HG02870 (cell line): ENCODE measurements around the gene CORO2B.

ENCODE experiments used
- ATAC-seq: cut with Tn5 transposase; IDR thresholded peaks from one replicate; pipeline ENCODE4 v1.9.1; 2021; ENCODE audit warnings: mild to moderate bottlenecking, moderate library complexity; ENCODE audit not compliant: unreplicated experiment

Gene CORO2B

DNA sequence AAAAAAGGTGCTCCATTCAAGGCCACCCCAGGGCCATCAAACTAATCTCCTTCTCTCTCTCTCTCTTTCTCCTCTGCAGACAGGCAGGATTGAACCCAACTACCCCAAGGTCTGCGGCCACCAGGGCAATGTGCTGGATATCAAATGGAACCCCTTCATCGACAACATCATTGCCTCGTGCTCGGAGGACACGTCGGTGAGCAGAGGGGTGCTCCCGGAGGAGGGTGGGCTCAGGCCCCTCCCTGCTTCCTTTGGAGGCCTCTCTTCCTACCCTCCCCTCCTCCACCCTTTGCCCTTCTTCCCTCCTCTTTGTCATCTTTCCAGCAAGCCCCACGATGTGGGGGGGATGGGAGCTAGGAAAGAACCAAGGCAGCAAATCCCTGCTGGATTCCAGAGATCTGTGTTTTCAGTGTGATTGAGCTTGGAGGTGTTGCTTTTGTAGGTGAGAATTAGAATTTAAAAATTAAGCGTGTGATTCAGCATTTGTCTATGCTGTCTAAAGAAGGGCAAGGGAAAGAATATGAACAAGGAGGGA, 116.3 kb downstream of the CORO2B start:
- ATAC-seq: no peak

DNA sequence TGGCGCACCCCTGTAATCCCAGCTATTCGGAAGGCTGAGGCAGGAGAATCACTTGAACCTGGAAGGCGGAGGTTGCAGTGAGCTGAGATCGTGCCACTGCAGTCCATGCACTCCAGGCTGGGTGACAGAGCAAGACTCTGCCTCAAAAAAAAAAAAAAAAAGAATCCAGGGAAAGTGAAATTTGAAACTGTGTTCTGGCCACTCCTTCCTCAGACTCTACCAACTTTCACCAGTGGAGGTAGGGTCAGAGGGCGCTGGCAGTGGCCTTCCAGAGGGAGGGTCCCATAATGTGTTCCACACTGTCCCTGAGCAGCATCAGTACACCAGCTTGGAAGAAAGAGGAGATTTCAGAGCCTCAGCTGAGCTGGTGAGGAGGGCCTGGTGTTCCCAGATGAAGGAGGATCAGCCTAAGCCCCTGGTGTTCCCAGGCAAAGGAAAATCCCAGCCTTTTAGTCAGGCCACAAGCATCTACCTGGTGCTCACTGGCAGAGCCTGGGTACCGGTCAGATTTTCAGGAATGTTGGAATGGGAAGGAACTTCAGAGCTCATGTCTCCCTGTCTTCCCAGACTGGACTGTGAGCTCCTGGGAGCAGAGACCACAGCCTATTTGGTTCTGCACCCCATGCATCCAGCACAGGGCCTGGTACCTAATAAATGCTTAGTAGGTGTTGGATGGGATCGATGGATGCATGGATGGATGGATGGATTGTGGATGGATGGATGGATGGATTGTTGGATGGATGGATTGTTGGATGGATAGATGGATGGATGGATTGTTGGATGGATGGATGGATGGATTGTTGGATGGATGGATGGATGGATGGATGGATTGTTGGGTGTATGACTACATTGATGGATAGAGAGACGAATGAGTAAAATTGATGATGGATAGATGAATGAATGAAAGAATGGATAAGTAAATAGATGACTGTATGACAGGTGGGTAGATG, 117.9 kb downstream of the CORO2B start:
- ATAC-seq: no peak

DNA sequence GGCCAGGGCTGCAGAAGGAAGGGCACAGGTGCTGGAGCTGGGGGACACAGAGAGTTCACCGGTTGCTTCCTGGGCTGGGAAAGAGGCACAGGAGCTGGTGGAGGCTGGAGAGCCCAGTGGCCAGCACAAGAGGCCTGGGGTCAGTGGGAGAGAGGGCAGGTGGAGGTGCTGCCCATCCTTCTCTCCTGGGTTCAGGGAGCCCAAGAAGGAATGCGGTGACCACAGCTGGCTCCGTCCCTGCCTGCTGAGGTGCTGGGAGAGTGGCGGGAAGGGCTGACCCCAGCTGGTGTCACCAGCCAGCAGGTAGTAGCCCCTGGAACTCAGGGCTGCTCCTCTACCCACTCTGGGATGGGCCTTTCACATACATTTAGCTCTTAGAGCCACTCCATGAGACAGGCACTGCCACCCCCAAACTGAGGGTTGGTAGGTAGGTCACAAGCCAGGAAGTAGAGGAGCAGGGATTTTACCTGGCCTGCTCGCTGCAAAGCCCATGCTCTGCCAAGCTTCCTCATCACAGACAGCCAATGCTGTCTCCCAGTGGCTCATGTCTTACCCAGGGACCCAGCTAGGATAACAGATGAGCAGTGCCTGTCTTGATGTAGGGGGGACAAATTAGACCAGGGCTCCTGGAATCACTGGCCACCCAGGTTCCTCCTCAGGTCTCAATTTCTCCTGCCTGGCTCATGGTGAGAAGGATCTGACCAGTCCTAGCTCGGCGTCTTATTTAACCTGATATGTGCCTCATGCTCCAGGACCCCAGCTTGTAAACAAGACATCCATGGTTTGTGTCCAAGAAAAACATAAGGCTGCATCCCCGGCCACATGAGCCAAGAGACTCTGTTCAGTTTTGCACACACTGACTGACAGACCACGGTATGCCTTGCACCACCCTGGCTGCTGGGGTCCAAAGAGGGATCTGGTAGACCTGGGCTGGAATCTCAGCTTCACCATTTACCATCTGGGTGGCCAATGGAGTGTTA, 119.2 kb downstream of the CORO2B start:
- ATAC-seq: no peak

DNA sequence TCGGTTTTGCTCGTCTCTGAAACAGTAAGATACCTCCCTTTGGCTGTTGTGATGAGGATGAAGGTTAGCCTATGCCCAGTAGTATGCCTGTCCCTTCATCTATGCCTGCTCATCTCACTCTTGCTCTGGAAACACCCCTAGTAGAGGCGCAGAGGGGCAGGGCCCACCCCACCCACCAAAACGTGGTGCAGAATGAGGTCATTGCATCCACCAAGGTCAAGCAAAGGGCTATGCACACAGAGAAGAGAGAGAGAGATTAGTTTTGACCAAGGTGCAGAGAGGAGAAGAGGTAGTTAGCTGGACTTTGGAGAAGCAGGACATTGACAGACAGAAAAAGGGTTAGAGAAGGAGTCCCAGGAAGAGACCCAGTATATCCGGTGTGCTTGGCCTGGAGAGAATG, 119.9 kb downstream of the CORO2B start:
- no peak for ATAC-seq

DNA sequence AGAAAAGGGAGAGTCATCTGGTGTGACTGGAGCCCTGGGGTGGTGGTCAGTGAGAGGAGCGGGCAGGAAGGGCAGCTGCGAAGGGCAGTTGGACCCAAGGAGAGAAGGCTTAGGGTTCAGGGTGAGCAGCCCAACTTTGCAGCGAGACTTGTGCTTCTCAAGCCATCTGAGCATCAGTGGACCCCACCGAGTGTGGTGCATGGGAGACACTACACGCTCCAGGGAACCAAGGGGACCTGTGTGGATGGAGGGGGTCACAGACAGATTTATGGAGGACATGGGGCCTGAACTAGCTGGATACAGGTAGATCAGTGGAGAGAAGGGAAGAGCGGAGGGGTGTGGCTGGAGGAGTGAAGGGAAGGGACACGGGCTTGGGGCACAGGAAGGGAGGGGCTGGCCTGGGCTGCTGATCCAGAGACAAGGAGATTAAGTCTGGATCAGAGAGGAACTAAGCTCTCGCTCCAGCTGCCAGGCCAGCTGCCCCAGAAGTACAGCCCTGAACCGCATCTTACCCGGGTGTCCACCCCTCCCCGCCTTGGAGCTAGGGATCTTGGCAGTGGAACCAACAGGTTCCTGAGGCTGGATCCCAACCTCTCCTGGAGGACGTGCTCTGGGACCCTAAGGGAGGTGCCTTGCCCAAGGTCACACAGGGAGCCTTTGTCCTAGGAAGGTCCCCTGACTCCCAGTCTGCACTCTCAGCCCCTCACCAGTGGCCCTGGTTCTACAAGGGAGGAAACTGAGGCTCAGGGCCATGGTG, 120.5 kb downstream of the CORO2B start:
- ATAC-seq: no peak

DNA sequence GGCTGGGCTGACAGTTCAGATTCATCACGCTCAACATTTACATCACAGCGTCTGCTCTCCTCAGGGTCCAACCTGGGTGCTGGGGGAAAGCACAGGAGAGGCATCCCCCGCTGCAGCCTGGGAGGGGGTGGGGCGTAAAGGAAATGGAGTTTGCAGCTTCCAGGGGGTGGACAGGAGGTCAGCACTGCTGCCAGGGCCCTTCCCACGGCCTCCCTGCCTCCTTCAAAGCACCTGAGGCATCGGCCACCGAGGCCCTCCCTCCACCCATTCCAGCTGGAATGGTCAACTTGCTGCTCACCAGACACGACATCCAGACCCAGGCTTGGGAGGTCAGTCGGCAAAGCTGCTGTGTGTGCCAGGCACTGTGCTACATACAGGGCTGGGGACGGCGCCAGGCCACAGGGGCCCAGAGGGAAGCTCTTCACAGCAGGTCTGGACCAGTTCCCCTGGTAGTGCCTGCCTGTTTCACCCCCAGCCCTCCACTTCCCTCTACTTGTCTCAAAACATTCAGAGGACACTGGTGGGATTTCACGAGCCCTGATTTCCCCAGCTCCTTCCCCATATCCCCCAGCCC, 121.2 kb downstream of the CORO2B start:
- no peak for ATAC-seq

DNA sequence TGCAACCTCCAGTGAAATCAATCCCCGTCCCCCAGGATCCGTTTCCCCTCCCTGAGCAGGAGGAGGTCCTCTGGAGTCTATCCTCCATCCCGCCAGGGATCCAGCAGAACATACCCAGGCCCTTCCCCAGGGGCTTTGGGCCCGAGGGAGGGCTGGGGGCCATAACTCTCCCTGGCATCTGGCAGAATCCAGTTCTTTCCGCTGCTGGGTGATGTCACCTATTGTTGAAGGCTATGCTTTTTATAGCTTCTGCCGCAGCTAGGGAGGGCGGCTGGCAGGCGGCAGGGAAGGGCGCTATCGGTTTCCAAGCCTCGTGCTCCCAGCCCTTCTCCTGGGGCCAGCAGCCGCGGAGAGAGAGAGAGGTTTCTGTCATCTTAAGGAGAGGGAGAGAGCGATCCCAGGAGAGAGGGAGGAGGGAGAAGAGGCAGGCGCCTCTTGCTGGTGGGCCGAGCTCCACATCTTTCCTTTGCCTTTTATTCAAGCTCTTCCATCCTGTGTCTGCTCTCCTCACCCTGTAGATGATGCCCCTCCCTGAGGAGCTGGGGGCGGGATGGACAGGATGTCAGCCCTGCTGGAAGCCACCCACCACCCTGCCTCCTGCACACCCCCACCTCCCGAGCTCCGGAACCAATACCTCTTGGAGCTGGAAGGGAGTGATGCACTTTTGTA, 121.8 kb downstream of the CORO2B start:
- no peak for ATAC-seq

DNA sequence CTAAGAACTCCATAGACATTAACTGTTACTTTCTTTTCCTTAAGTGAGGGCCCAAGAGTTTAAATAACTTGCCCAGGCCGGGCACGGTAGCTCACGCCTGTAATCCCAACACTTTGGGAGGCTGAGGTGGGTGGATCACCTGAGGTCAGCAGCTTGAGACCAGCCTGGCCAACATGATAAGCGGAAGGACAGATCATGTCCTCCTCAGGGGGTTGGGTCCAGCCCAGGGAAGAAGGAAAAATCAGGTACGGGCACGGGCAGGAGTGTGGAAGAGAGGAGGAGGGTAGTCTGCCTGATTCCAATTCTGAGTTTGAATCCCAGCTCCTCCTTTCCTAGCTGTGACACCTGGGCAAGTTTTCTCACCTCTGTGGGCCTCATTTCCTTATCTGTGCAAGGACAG, 123.1 kb downstream of the CORO2B start:
- ATAC-seq: no peak

DNA sequence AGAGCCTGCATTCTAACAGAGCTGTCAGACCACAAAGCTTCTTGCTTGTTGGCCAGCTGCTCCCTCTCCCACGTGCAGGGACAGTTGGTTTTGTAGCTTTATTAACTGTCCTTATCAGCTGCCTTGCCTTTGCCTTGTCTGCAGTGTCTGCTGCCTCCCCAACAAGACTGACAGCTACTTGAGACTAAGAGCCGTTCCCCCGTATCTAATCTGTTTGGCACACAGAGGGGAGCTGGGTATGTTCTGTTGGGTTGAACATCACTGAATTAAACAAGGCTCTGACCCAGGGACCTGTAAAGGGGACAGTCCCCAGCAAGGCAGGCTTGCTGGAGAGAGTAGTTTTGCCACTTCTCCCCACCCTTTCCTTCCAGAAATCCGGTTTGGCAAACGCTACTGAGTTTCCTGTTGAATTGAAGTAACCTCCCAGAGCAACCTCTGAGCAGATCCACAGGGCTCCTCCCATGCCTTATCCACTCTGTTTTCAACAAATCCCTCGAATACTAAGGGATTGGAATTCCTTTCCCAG, 125.8 kb downstream of the CORO2B start:
- ATAC-seq: no peak

DNA sequence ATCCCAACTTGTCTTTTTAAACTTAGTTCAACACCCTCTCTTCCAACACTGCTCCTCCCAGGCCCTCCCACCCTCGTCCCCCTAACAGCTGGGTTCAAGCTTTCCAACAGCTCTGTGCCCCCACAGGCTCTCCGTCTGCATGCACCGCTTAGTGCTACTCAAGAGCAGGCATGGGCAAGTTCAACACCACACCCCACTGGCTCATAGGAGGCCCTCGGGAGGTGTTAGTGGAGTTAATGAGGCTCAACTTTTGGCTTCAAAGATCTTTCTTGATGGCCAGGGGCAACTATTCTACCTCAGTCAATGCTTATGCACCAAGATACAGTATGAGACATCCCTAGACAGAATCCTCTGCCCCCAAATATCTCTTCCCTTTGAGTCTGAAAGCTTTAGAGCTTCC, 127.5 kb downstream of the CORO2B start:
- no peak for ATAC-seq

DNA sequence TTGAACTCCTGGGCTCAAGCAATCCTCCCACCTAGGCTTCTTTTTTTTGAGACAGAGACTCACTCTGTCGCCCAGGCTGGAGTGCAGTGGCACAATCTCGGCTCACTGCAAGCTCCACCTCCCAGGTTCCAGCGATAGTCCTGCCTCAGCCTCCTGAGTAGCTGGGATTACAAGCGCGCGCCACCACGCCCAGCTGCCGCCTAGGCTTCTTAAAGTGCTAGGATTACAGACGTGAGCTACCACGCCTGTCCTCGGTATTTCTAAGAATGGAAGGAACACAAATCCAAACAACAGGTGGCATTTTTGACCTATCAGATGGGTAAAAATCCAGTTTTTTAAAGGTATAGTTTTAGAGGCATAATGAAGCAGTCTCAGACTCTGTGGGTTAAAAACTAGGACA, 128.1 kb downstream of the CORO2B start:
- ATAC-seq: no peak

DNA sequence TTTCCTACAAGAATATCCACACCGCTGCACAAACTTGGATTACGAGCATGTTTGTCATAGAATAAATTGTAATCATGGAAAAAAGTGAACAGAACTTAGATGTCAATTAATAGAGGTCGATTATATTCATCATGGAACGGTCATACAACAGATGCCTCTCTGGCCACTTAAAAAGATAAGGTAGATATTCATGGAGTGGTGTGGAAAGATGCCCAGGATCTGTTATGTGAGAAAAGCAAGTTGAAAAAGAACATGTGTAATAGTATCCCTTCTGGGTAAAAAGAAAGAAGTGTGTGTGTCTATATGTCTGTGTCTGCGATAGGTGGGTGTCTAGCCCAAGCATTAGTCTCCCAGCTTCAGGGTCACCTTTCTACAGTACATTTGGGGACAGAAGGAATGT, 128.6 kb downstream of the CORO2B start:
- no peak for ATAC-seq

DNA sequence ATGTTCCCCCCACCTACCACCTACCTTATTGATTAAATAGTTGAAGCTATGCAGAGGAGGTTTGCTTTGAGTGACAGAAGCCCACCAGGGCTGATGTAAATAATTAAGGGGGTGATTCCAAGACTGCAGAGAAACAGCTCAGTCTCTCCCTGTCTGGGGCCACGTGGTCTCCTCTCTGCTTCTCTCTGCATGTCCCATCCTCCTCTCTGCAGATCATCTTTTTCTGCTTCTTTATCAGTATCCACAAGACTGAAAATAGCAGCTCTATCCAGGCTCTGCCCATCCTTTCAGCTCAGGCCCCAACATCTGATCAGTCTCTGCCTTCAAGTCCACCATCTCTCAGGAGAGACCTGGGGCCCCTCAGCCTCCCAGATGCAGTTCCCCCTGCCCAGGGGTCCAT, 131.1 kb downstream of the CORO2B start:
- ATAC-seq: no peak

DNA sequence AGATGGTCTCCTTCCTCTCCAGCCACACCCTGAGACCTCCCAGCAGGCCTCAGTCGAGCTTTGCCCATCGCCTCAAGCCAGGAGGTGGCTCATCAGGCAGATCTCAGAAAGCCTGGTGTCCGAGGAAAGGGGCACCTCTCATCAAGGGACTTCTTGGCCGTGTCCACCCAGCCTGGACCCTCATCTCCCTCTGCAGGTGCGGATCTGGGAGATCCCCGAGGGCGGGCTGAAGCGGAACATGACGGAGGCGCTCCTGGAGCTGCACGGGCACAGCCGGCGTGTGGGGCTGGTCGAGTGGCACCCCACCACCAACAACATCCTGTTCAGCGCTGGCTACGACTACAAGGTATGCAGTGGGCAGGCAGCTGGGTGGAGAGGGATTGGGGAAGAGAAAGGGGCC, 131.7 kb downstream of the CORO2B start:
- ATAC-seq: no peak

DNA sequence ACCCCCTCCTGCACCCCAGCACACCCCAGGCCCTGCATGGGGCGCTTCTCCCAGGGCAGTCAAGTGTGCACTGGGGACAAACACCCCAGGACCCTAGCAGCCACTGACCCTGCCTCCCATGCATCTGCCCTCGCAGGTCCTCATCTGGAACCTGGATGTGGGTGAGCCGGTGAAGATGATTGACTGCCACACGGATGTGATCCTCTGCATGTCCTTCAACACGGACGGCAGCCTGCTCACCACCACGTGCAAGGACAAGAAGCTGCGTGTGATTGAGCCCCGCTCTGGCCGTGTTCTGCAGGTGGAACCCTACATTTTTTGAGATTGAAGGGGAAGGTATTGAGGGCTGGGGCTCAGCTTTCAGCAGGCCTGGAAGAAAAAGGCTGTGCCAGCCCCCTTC, 132.6 kb downstream of the CORO2B start:
- ATAC-seq: no peak

DNA sequence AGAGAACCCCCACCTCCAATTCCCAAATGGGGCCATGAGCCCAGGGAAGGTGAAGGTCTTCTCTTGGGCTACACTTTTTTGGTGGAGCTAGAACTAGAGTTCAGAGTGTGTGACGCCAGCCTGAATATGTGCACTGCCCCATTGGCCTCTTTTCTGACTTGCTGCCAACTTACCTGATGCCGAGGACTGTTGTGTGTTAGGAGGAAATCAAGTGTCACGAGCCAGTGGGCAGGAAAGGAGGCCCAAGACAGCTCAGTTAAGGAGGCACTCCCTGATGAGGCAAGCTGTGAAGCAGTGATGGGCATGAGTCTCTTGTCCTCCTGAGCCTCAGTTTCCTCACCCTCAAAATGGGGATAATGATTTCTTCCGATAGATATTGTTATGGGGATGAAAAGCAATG, 134.1 kb downstream of the CORO2B start:
- no peak for ATAC-seq

DNA sequence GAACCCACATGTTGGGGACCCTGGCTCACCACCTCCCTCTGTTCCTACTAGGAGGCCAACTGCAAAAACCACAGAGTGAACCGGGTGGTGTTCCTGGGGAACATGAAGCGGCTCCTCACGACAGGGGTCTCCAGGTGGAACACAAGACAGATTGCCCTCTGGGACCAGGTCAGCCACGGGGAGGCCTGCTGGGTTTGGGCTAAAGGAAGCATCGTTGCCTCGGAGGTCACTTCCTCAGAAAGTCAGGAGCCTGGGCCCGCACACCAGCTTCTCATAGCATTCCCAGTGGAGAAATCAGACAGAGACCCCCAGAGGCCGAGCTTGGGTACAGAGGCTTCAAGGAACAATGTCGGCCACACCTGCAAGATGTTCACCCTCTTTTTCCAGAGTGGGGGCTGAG, 135.1 kb downstream of the CORO2B start:
- no peak for ATAC-seq

DNA sequence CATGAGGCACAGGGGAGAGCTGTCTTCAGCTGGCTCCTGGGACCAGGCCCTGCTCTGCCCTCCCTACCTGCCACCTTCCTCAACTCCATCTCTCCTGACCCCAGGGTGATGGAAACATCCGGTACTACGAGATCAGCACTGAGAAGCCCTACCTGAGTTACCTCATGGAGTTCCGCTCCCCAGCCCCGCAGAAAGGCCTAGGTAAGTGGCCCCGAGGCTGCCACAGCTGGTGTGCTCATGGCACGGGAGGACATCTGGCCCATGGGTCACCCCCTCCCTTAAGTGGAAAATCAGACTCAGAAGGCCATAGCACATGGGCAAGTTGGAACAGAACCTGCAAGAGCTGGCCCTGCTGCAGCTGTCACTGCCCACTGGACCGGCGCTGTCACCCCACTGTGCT, 136.3 kb downstream of the CORO2B start:
- ATAC-seq: no peak

DNA sequence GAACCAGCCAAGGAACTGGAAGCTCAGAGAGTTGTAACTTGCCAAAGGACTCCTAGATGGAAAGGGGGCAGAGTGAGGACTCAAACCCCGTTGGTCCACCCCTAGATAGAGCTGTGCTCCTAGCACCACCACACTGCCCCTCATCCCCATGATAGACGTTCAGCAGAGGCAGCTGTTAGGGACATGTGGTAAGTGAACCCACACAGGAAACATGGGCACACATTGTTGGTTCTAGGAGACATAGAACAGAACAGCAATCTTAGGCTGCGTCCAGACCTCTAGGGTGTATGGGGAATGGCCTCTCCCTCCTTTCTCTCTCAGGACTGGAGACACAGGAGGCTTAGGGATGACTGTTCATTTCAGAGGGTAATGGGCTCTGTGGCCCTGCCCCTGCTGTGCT, 139.2 kb downstream of the CORO2B start:
- ATAC-seq: no peak

DNA sequence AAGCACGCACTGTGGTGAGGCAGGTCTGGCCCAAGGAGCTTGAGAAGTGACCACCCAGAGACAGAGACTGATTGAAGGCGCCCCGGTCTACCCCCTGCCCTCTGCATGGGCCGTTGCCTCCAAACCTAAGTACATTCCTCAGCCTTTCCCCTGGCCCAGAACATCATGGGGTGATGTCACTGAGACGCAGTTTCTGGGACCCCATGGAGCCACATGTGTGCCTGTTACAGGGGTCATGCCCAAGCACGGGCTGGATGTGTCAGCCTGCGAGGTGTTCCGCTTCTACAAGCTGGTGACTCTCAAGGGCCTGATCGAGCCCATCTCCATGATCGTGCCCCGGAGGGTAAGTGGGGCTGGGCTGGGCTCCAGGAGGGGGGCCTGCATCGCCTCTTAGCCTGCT, 139.7 kb downstream of the CORO2B start:
- no peak for ATAC-seq
